Activated T-cell treated with anti-CD3 and anti-CD28 coated beads, Interleukin-2, amount 50 U/mL, for 1 hour (primary cell): ENCODE measurements around the gene P2RY6.

ENCODE experiments used
- DNase-seq: peaks from one replicate; pipeline ENCODE4 v3.0.0-alpha.2; 2020

P2RY6 gene

DNA sequence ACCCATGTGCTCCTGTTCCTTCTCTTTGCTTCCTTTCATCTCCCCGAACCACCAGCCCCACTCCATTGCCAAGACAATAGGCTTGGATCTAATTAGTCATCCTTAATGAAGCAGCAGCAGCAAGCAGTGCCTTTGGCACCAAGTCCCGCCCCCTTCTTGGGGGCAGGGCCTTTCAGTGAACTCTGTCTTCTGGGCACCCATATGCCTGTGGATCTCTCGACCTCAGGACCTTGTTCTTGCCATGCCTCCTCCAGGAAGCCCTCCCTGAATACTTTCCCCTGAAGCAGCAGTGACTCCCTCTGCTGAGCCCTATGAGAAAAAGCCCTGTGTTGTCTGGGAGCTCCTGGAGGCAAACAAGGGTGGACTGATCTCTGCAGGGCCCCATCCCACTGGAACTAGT, 68.0 kb downstream of the P2RY6 start:
- DNase-seq = no peak

DNA sequence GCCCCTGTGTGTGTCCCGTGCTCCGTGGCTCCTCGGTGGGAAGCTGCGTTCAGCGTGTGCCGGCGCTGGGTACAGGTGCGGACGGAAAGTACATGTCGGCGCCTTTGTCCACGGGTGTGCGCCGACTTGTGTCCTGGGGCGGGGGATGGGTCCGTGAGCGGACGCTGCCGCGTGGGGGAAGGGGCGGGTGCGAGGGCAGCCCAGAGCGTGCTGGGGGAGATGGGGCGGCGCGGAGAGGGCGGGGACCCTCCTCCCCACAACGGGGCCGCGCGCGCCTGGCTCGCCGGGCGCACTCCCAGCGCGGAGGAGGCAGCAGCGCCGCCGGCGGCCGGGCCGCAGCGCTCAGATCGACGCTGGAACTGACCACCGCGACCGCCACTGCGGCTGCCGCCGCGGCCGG, 70.5 kb downstream of the P2RY6 start:
- no peak for DNase-seq

DNA sequence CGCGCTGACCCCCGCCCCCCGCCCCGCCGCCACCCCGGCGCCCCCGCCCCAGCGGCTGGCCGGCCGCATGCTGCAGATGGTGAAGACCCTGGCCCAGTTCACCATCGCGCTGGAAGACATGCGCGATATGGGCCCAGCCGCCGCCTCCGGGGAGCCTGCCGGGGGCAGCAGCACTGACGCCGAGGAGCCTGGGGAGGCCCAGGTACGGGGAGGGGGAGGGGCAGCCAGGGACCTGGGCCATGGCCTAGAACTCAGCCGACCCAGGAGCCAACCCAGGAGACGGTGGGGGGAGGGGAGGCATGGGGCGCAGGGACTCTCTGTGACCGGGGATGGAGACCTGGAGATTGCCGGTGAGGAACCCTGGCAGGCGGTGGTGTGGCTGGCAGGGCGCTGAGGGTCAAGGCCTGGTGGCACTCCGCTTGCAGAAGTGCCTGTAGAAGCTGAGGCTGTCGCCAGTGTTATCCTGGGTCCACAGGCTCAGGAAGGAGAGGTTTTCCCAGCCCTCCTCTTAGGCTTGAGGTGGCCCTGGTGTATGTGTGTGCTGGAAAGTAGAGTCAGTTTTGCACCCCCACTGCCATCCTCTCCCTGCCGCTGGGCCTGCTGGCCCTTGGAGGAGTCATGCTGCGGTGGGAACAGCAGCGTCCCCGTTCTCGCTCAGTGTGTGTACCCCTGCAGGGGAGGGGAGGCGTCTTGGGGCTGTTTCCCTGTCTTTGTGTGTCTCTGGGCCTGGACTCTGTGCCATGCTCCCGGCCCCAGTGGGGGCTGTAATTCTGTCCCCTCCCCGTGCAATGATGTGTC, 71.1 kb downstream of the P2RY6 start:
- no peak for DNase-seq

DNA sequence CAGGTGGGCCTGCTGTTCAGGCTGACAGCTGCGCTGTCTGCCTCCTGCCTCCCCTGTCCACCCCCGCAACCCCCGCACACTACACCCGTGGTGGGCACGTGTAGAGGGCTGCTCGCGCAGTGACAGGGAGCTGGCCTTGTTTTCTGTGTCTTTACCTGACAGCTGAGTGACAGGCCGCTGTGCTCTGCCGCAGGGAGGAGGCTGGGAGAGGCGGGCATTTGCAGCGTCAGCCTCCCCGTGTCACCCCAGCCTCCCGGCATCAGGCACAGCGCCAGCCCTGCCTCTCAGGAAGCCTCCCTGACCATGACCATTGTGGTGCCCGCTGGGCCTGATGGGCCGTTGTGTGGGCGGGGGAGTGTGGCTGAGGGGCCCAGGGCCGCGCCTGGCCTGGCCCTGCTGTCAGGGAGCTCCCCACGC, 72.1 kb downstream of the P2RY6 start:
- DNase-seq = no peak

DNA sequence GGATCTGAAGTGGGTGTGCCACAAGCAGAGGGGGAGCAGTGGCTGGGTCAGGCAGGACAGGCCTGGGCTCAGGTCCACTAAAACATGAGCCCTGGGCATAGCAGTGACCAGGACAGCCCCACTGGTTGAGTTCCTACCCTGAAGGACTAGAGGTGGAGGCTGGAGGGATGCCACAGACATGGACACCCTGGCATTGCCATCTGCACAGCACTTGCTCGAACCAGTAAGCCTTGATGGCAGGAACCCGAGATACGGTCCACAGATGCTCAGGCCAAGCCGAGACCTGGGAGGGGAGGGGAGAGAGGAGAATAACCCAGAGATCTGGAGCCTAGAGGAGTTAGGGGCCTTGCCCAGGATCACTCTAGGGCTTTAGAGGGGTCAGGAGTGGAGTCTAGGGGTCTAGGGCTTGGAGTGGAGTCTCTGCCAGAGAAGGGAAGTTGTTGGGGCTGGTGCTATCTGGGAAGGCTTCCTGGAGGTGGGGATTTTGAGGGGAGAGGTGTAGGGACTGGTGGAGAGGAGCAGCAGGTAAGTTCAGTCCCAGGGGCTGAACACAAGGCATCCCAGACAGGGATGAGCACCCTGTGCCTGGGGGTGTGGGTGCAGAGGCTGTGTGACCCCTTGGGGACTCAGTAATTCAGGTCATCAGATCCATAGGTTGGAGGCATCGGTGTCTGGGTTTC, 73.5 kb downstream of the P2RY6 start:
- DNase-seq = no peak

DNA sequence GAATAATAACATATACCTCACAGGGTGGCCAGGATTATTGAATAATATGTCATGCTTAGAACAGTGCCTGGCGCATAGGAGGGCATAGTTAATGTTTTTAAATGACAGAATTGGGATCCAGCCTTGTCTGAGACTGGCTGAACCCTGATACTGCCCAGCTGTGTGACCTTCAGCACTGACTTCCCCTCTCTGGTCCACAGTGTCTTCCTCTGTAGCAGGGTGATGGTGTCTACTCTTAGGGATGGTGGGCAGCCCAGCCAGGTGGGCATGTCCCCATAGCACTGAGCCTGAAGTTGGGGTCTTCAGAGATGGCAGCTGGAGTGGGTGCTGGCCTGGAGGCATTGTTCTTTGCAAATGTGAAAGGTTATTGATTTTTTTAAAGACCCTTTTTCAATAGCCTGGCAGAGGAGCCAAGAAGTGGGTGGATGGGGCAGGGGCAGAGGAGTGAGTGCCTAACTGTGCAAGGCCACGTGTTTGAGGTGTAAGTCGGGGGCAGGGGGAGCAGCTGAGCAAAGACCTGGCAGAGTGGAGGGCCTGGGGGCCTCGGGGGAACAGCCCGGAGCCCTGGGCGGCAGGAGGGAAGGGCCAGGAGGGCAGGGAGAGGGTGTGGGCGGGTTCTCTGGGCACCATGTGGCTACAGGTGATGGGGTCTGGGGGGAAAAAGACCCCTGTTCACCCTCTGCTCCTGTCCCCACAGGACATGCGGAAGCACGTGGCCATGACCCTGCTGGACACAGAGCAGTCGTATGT, 74.2 kb downstream of the P2RY6 start:
- no peak for DNase-seq

DNA sequence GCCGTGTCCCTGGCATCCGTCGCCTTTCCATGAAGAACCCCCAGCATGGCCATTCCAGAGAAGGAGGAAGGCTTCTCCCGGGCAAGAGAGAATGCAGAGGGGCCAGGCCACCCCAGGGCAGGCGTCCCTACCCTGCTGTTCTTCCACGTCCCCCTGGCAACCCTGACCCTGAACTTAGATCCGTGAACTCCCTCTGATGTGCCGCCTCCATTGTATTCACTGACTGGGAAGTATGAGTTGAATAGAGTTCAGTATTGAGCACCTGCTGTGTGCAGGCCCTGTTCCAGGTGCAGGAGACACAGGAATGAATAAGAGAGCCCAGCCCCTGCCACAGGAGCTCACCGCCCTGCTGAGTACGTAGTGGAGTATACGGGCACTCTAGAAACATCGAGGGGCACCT, 74.9 kb downstream of the P2RY6 start:
- no peak for DNase-seq
